Activated CD4-positive, alpha-beta T cell treated with anti-CD3 and anti-CD28 coated beads for 1 hour (primary cell): ENCODE results near the gene ZNF200.
"Not testable (repeated sequence)": the region's sequence is repeated elsewhere in the genome, so short reads cannot be mapped to it uniquely, and the experiment has no call there.

Source experiments
- DNase-seq: peaks from one replicate; pipeline ENCODE4 v3.0.0-alpha.2; 2020

The ZNF200 gene

GRCh38 chr16:3198334-3199072 lies 36.5 kb downstream of the ZNF200 start:
- no peak for DNase-seq

- DNase-seq = not testable (repeated sequence)
Measured at GRCh38 chr16:3197694-3198333, 37.1 kb downstream of the ZNF200 start.

GRCh38 chr16:3195975-3196374 lies 39.0 kb downstream of the ZNF200 start:
- no peak for DNase-seq

GRCh38 chr16:3194792-3195191 lies 40.2 kb downstream of the ZNF200 start:
- DNase-seq = no peak

- no peak for DNase-seq
Measured at GRCh38 chr16:3193221-3194212, 41.4 kb downstream of the ZNF200 start.

- DNase-seq = no peak
Measured at GRCh38 chr16:3192476-3193019, 42.4 kb downstream of the ZNF200 start.

GRCh38 chr16:3190949-3191353 lies 44.0 kb downstream of the ZNF200 start:
- no peak for DNase-seq

GRCh38 chr16:3189869-3190268 lies 45.1 kb downstream of the ZNF200 start:
- DNase-seq = no peak

GRCh38 chr16:3188925-3189825 lies 45.8 kb downstream of the ZNF200 start:
- no peak for DNase-seq

GRCh38 chr16:3188675-3188924 lies 46.4 kb downstream of the ZNF200 start:
- no peak for DNase-seq

GRCh38 chr16:3187798-3188674 lies 46.9 kb downstream of the ZNF200 start, which contains the start of gene OR1F1:
Gene OR1F1 (plus strand): TSS chr16:3188204.
- no peak for DNase-seq

- no peak for DNase-seq
Measured at GRCh38 chr16:3186946-3187690, 47.8 kb downstream of the ZNF200 start.

- DNase-seq = no peak
Measured at GRCh38 chr16:3183445-3184139, 51.4 kb downstream of the ZNF200 start.

- DNase-seq = no peak
Measured at GRCh38 chr16:3182608-3183444, 52.1 kb downstream of the ZNF200 start.

- DNase-seq = not testable (repeated sequence)
Measured at GRCh38 chr16:3182293-3182607, 52.7 kb downstream of the ZNF200 start.

GRCh38 chr16:3180445-3180878 lies 54.5 kb downstream of the ZNF200 start:
- no peak for DNase-seq

GRCh38 chr16:3179651-3180050 lies 55.3 kb downstream of the ZNF200 start:
- DNase-seq = no peak

GRCh38 chr16:3175157-3176093 lies 59.5 kb downstream of the ZNF200 start:
- no peak for DNase-seq
